Measurements from ENCODE around the gene S100PBP. TPM values are rescaled to one million over a fixed set of nuclear protein-coding genes. Genes with fewer than 3 reads are reported as not detected.

S100PBP gene
- polyA plus RNA-seq, 2 donors, result 4.6 to 11.4 TPM

GRCh38 chr1:32884032-32884372, 66.5 kb downstream of the S100PBP start:
- H3K9me3 ChIP-seq (ENCODE audit: control insufficient read depth in 2 of 2, insufficient read depth in 1 of 2, low read depth in 1 of 2, low read length in 1 of 2), result no peaks in the 10 kb centered on the region
- no peak overlapping the region for H3K27ac ChIP-seq (ENCODE audit: low read depth in 2 of 2, low read length in 1 of 2)
- 67% methylated on average over 4 of the region's 4 CpGs for WGBS, 2 donors
- peaks cover 6 to 17% of the 10 kb centered on the region in 2 donors for H3K27me3 ChIP-seq (ENCODE audit: control insufficient read depth in 1 of 2, insufficient read depth in 2 of 2, low read length in 2 of 2)
- no peaks in the 10 kb centered on the region for H3K36me3 ChIP-seq (ENCODE audit: control insufficient read depth in 2 of 2, insufficient read depth in 2 of 2, low read length in 1 of 2)
- H3K4me3 ChIP-seq (ENCODE audit: low read depth in 1 of 2, low read length in 2 of 2), result no peak overlapping the region
- H3K4me1 ChIP-seq (ENCODE audit: control insufficient read depth in 2 of 2, insufficient read depth in 2 of 2, low read length in 1 of 2), result peaks cover 3 to 7% of the 10 kb centered on the region in 2 donors

GRCh38 chr1:32884726-32885125, 67.3 kb downstream of the S100PBP start:
- no peak overlapping the region for H3K27ac ChIP-seq (ENCODE audit: low read depth in 2 of 2, low read length in 1 of 2)
- 34 to 35% methylated on average over 12 of the region's 12 CpGs for WGBS, 2 donors

GRCh38 chr1:32885676-32886003, 68.2 kb downstream of the S100PBP start:
- 18% methylated on average over 8 of the region's 8 CpGs for WGBS, 2 donors
- peaks cover 7 to 17% of the 10 kb centered on the region in 2 donors for H3K27me3 ChIP-seq (ENCODE audit: control insufficient read depth in 1 of 2, insufficient read depth in 2 of 2, low read length in 2 of 2)
- H3K4me1 ChIP-seq (ENCODE audit: control insufficient read depth in 2 of 2, insufficient read depth in 2 of 2, low read length in 1 of 2), result peaks cover 3 to 7% of the 10 kb centered on the region in 2 donors

More at GRCh38 chr1:32884726-32885125, 67.3 kb downstream of the S100PBP start:
- Histone ChIP-seq H3K9me3 (ENCODE audit: control insufficient read depth in 2 of 2, insufficient read depth in 1 of 2, low read depth in 1 of 2, low read length in 1 of 2) (no peaks in the 10 kb centered on the region), H3K4me3 (ENCODE audit: low read depth in 1 of 2, low read length in 2 of 2) (no peak overlapping the region), H3K36me3 (ENCODE audit: control insufficient read depth in 2 of 2, insufficient read depth in 2 of 2, low read length in 1 of 2) (no peaks in the 10 kb centered on the region), H3K4me1 (ENCODE audit: control insufficient read depth in 2 of 2, insufficient read depth in 2 of 2, low read length in 1 of 2) (peaks cover 3 to 7% of the 10 kb centered on the region in 2 donors), H3K27me3 (ENCODE audit: control insufficient read depth in 1 of 2, insufficient read depth in 2 of 2, low read length in 2 of 2) (peaks cover 6 to 17% of the 10 kb centered on the region in 2 donors)

DNA sequence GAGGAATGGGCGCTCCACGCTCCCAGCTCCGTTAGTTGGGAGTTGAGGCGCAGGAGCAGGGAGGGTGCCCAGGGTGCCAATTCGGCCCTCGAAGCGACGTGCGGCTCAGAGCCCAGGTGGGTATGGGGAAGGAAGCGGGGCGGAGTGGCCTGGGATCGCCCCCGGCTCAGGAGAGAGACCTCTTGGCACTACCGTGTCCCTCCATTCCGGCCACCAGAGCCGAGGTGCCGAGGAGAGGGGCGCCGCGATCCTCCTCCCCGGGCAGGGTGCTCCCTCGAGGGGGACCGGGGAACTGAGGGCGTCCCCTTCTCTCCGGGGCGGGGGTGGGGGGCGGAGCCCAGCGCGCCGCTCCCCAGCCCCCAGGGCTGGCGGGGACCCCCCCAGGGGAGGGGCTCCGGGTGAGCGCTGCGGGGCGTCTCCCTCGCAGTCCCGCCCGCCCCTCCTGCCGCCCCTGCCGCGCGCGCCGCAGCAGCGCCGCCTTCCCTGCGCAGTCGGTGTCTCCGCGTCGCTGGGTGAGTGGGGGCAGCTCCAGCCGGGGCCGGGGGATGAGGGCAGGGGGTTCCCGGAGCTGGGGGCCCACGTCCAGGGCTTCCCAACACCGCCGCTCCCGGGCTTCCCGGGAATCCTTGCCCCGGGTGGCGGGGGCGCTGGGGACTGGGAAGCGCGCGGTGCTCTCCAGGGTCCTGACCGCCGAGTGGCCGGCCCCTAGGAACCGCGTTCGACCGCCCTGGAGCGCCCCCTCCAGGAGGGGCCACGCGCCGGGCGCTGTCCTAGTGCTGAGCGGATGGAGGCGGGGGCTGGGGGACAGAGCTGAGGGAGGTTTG, 68.8 kb downstream of the S100PBP start, which contains the start of gene HPCA:
Gene HPCA (plus strand): TSS at position 488 of the 824 bp plus-strand sequence. CDS start 2,408 bp downstream, outside the sequence.
- 3 to 4% methylated on average over 58 to 79 of the region's 79 CpGs for WGBS, 2 donors
- H3K27ac ChIP-seq (ENCODE audit: low read depth in 2 of 2, low read length in 1 of 2), result no peak within 1 kb of the TSS
- H3K9me3 ChIP-seq (ENCODE audit: control insufficient read depth in 2 of 2, insufficient read depth in 1 of 2, low read depth in 1 of 2, low read length in 1 of 2), result no peaks in the 10 kb centered on the region
- peaks cover 3 to 7% of the 10 kb centered on the region in 2 donors for H3K4me1 ChIP-seq (ENCODE audit: control insufficient read depth in 2 of 2, insufficient read depth in 2 of 2, low read length in 1 of 2)
- peaks cover 10 to 17% of the 10 kb centered on the region in 2 donors for H3K27me3 ChIP-seq (ENCODE audit: control insufficient read depth in 1 of 2, insufficient read depth in 2 of 2, low read length in 2 of 2)
- no peaks in the 10 kb centered on the region for H3K36me3 ChIP-seq (ENCODE audit: control insufficient read depth in 2 of 2, insufficient read depth in 2 of 2, low read length in 1 of 2)
- H3K4me3 ChIP-seq (ENCODE audit: low read depth in 1 of 2, low read length in 2 of 2), result no peak within 1 kb of the TSS

More at GRCh38 chr1:32885676-32886003, 68.2 kb downstream of the S100PBP start:
- H3K36me3 ChIP-seq (ENCODE audit: control insufficient read depth in 2 of 2, insufficient read depth in 2 of 2, low read length in 1 of 2), result no peaks in the 10 kb centered on the region
- no peak overlapping the region for H3K4me3 ChIP-seq (ENCODE audit: low read depth in 1 of 2, low read length in 2 of 2)
- H3K9me3 ChIP-seq (ENCODE audit: control insufficient read depth in 2 of 2, insufficient read depth in 1 of 2, low read depth in 1 of 2, low read length in 1 of 2), result no peaks in the 10 kb centered on the region
- H3K27ac ChIP-seq (ENCODE audit: low read depth in 2 of 2, low read length in 1 of 2), result no peak overlapping the region

DNA sequence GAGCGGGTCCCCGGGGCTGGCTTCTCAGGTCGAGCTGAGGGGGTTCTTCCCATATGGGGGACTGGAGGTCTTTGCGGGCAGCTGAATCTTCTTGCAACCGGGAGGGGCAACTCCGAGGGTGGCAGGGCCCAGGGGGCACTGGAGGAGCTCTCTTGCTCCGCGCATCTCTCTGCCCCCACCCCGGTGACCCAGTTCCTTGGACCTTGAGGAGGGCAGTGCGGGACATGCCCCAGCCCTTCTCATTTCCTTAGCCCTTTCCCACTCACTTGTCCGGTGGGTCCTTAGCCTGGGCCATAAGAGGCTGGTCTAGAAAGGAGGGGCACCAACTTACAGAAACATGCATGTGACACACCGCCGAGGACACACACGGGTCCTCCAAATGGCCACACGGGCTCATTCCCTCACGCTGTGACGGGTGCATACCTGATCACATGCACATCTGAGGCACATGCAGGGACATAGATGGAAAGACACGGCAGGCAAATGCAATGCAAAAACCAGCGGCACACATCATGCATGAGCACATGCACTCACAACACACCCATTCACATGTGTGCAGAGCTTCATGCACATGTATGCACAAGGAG, 69.5 kb downstream of the S100PBP start:
- 45 to 55% methylated on average over 15 to 19 of the region's 19 CpGs for WGBS, 2 donors
- Histone ChIP-seq H3K9me3 (ENCODE audit: control insufficient read depth in 2 of 2, insufficient read depth in 1 of 2, low read depth in 1 of 2, low read length in 1 of 2) (no peaks in the 10 kb centered on the region), H3K27me3 (ENCODE audit: control insufficient read depth in 1 of 2, insufficient read depth in 2 of 2, low read length in 2 of 2) (peaks cover 13 to 17% of the 10 kb centered on the region in 2 donors), H3K4me3 (ENCODE audit: low read depth in 1 of 2, low read length in 2 of 2) (no peak overlapping the region), H3K4me1 (ENCODE audit: control insufficient read depth in 2 of 2, insufficient read depth in 2 of 2, low read length in 1 of 2) (peaks cover 0 to 7% of the 10 kb centered on the region in 2 donors), H3K36me3 (ENCODE audit: control insufficient read depth in 2 of 2, insufficient read depth in 2 of 2, low read length in 1 of 2) (no peaks in the 10 kb centered on the region), H3K27ac (ENCODE audit: low read depth in 2 of 2, low read length in 1 of 2) (no peak overlapping the region)

GRCh38 chr1:32887623-32888022, 70.2 kb downstream of the S100PBP start:
- Histone ChIP-seq H3K4me3 (ENCODE audit: low read depth in 1 of 2, low read length in 2 of 2) (no peak overlapping the region), H3K27ac (ENCODE audit: low read depth in 2 of 2, low read length in 1 of 2) (no peak overlapping the region), H3K36me3 (ENCODE audit: control insufficient read depth in 2 of 2, insufficient read depth in 2 of 2, low read length in 1 of 2) (no peaks in the 10 kb centered on the region), H3K4me1 (ENCODE audit: control insufficient read depth in 2 of 2, insufficient read depth in 2 of 2, low read length in 1 of 2) (peaks cover 0 to 9% of the 10 kb centered on the region in 2 donors), H3K27me3 (ENCODE audit: control insufficient read depth in 1 of 2, insufficient read depth in 2 of 2, low read length in 2 of 2) (peaks cover 13 to 17% of the 10 kb centered on the region in 2 donors), H3K9me3 (ENCODE audit: control insufficient read depth in 2 of 2, insufficient read depth in 1 of 2, low read depth in 1 of 2, low read length in 1 of 2) (no peaks in the 10 kb centered on the region)
- WGBS, 2 donors, result 67 to 80% methylated on average over 12 of the region's 12 CpGs

DNA sequence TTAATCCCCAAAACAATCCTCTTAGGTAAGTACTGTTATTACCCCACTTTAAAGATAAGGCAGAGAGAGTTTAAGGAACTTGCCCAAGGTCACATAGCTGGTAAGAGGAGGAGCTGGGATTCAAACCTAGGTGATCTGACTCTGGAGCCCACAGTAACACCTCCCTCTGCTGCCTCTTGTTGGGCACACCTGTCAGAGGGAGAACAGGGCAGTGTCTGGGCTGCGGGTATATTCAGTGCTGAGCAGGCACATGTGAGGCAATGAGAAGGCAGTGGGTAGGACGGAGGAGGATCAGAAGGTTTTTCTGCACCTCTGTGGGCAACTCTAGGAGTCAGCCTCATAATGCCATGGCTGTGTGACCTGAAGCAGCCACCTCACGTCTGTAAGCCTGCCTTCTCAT, 70.7 kb downstream of the S100PBP start:
- no peaks in the 10 kb centered on the region for H3K36me3 ChIP-seq (ENCODE audit: control insufficient read depth in 2 of 2, insufficient read depth in 2 of 2, low read length in 1 of 2)
- no peak overlapping the region for H3K4me3 ChIP-seq (ENCODE audit: low read depth in 1 of 2, low read length in 2 of 2)
- peaks cover 13 to 17% of the 10 kb centered on the region in 2 donors for H3K27me3 ChIP-seq (ENCODE audit: control insufficient read depth in 1 of 2, insufficient read depth in 2 of 2, low read length in 2 of 2)
- peaks cover 0 to 13% of the 10 kb centered on the region in 2 donors for H3K4me1 ChIP-seq (ENCODE audit: control insufficient read depth in 2 of 2, insufficient read depth in 2 of 2, low read length in 1 of 2)
- H3K27ac ChIP-seq (ENCODE audit: low read depth in 2 of 2, low read length in 1 of 2), result no peak overlapping the region
- H3K9me3 ChIP-seq (ENCODE audit: control insufficient read depth in 2 of 2, insufficient read depth in 1 of 2, low read depth in 1 of 2, low read length in 1 of 2), result no peaks in the 10 kb centered on the region
- WGBS, 2 donors, result 62 to 79% methylated on average over 3 of the region's 3 CpGs

DNA sequence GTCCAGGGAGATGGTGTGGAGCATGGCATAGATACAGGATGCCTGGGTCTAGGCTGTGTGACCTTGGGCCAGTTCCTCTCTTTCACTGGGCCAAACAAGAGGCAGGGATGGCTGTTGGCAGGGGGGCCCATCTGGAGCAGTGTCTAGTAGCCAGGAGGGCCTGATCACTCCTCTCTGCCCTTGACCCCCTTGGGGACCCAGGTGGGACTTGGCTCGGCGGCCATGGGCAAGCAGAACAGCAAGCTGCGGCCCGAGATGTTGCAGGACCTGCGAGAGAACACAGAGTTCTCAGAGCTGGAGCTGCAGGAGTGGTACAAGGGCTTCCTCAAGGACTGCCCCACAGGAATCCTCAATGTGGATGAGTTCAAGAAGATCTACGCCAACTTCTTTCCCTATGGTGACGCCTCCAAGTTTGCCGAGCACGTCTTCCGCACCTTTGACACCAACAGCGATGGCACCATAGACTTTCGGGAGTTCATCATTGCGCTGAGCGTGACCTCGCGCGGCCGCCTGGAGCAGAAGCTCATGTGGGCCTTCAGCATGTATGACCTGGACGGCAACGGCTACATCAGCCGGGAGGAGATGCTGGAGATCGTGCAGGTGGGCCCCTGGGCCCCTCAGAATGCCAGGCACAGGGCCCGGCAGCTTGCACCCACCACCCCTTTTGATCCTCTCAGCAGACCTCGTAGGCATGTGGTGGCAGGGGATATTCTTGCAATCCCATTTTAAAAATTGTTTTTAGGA, 71.4 kb downstream of the S100PBP start:
- Histone ChIP-seq H3K4me3 (ENCODE audit: low read depth in 1 of 2, low read length in 2 of 2) (no peak overlapping the region), H3K27me3 (ENCODE audit: control insufficient read depth in 1 of 2, insufficient read depth in 2 of 2, low read length in 2 of 2) (peaks cover 13 to 17% of the 10 kb centered on the region in 2 donors)

GRCh38 chr1:32889731-32890278, 72.4 kb downstream of the S100PBP start:
- Histone ChIP-seq H3K27ac (ENCODE audit: low read depth in 2 of 2, low read length in 1 of 2) (no peak overlapping the region), H3K36me3 (ENCODE audit: control insufficient read depth in 2 of 2, insufficient read depth in 2 of 2, low read length in 1 of 2) (no peaks in the 10 kb centered on the region), H3K27me3 (ENCODE audit: control insufficient read depth in 1 of 2, insufficient read depth in 2 of 2, low read length in 2 of 2) (peaks cover 13 to 14% of the 10 kb centered on the region in 2 donors), H3K4me3 (ENCODE audit: low read depth in 1 of 2, low read length in 2 of 2) (no peak overlapping the region), H3K9me3 (ENCODE audit: control insufficient read depth in 2 of 2, insufficient read depth in 1 of 2, low read depth in 1 of 2, low read length in 1 of 2) (no peaks in the 10 kb centered on the region), H3K4me1 (ENCODE audit: control insufficient read depth in 2 of 2, insufficient read depth in 2 of 2, low read length in 1 of 2) (peaks cover 4 to 15% of the 10 kb centered on the region in 2 donors)
- 88 to 90% methylated on average over 3 of the region's 3 CpGs for WGBS, 2 donors

More for the DNA sequence above, 71.4 kb downstream of the S100PBP start:
- H3K9me3 ChIP-seq (ENCODE audit: control insufficient read depth in 2 of 2, insufficient read depth in 1 of 2, low read depth in 1 of 2, low read length in 1 of 2), result no peaks in the 10 kb centered on the region
- no peak overlapping the region for H3K27ac ChIP-seq (ENCODE audit: low read depth in 2 of 2, low read length in 1 of 2)
- WGBS, 2 donors, result 90% methylated on average over 24 of the region's 24 CpGs
- H3K4me1 ChIP-seq (ENCODE audit: control insufficient read depth in 2 of 2, insufficient read depth in 2 of 2, low read length in 1 of 2), result peaks cover 4 to 15% of the 10 kb centered on the region in 2 donors
- no peaks in the 10 kb centered on the region for H3K36me3 ChIP-seq (ENCODE audit: control insufficient read depth in 2 of 2, insufficient read depth in 2 of 2, low read length in 1 of 2)
